ENCODE measurements around the gene ATP2A1. TPM values are rescaled to one million over a fixed set of nuclear protein-coding genes. Genes with fewer than 3 reads are reported as not detected.

The ATP2A1 gene
- total and polyA plus RNA-seq, 8 donors = 0.12 to 21.7 (median 1.1) TPM; not detected in 2

DNA sequence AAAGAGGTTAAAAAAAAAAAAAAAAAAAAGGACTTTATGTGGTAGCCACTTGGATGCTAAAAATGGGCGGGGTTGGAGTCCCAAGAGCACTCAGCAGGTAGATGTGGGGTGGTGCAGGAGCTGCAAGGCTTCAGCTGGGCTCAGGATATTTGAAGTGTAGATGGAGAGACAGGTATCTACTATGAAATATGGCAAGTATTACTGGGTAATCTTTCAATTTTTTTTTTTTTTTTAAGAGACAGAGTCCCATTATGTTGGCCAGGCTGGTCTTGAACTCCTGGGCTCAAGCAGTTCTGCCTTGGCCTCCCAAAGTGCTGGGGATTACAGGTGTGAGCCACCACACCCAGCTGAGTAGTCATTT lies 39.8 kb upstream of the ATP2A1 start:
- WGBS, 5 donors = 95 to 100% (median 100%) methylated on average over 1 of the region's 1 CpG
- Histone ChIP-seq H3K36me3 (peaks cover 56 to 85% (median 85%) of the 10 kb centered on the region in 4 donors), H3K4me1 (no peaks in the 10 kb centered on the region), H3K27ac (no peak overlapping the region), H3K4me3 (no peak overlapping the region), H3K9me3 (no peaks in the 10 kb centered on the region), H3K27me3 (no peaks in the 10 kb centered on the region)
- TF ChIP-seq EP300 (IDR thresholded peaks at IDR 0.05) (no peak), POLR2AphosphoS5 (IDR thresholded peaks at IDR 0.05) (no peak), POLR2A (IDR thresholded peaks at IDR 0.05) (no peak)
- TF ChIP-seq, protein P1, sequence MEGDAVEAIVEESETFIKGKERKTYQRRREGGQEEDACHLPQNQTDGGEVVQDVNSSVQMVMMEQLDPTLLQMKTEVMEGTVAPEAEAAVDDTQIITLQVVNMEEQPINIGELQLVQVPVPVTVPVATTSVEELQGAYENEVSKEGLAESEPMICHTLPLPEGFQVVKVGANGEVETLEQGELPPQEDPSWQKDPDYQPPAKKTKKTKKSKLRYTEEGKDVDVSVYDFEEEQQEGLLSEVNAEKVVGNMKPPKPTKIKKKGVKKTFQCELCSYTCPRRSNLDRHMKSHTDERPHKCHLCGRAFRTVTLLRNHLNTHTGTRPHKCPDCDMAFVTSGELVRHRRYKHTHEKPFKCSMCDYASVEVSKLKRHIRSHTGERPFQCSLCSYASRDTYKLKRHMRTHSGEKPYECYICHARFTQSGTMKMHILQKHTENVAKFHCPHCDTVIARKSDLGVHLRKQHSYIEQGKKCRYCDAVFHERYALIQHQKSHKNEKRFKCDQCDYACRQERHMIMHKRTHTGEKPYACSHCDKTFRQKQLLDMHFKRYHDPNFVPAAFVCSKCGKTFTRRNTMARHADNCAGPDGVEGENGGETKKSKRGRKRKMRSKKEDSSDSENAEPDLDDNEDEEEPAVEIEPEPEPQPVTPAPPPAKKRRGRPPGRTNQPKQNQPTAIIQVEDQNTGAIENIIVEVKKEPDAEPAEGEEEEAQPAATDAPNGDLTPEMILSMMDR (IDR thresholded peaks at IDR 0.05) = no peak
- intact Hi-C loops (cut with DNase I; ENCODE audit: low total_unique reads) = loop anchor here (10.0 kb wide), 1 partner anchor 46 kb away; no protein-coding TSS in a partner anchor
- no peak for DNase-seq

DNA sequence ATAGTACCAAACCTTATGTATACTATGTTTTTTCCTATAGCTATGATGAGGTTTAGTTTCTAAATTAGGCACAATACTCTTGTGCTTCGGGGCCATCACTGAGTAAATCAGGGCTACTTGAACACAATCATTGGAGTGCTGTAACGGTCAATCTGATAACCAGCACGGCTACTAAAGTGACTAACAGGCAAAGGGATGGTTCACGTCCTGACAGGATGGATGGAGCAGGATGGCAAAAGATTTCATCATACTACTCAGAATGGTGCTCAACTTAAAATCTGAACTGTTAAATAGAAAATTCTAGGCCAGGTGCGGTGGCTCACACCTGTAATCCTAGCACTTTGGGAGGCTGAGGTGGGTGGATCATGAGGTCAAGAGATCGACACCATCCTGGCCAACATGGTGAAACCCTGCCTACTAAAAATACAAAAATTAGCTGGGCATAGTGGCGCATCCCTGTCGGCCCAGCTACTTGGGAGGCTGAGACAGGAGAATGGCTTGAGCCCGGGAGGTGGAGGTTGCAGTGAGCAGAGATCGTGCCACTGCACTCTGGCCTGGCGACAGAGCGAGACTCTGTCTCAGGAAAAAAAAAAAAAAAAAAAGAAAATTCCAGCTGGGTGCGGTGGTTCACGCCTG lies 39.2 kb upstream of the ATP2A1 start:
- Histone ChIP-seq H3K27ac (no peak overlapping the region), H3K4me3 (no peak overlapping the region), H3K4me1 (no peaks in the 10 kb centered on the region), H3K9me3 (no peaks in the 10 kb centered on the region), H3K36me3 (peaks cover 56 to 85% (median 85%) of the 10 kb centered on the region in 4 donors), H3K27me3 (no peaks in the 10 kb centered on the region)
- DNase-seq = no peak
- no peak for TF ChIP-seq EP300 (IDR thresholded peaks at IDR 0.05)
- TF ChIP-seq POLR2AphosphoS5 (IDR thresholded peaks at IDR 0.05) = no peak
- no peak for TF ChIP-seq POLR2A (IDR thresholded peaks at IDR 0.05)
- TF ChIP-seq, protein P1 (IDR thresholded peaks at IDR 0.05) = no peak
- intact Hi-C loops (cut with DNase I; ENCODE audit: low total_unique reads) = loop anchor here (10.0 kb wide), 1 partner anchor 46 kb away; no protein-coding TSS in a partner anchor
- WGBS, 5 donors = 86 to 96% (median 94%) methylated on average over 13 to 14 of the region's 14 CpGs

DNA sequence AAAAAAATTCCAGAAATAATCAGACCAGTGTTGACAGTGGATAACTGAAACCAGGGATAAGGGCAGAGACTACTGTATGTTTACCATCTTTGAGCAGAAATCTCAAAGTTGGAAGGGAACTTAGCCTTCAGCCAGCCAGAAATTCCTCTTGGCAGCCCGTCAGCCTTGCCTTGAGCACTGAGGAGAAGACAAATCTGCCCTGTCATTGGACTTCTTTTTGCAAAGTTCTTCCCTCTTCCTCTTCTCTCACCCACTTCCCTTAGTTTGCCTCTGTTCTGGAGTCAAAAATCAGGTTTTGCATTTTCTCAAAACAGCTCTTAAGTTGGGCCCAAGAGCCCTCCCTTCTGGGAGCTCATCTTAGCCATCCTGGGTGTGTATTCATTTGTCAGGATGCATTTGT lies 38.4 kb upstream of the ATP2A1 start:
- Histone ChIP-seq H3K27me3 (no peaks in the 10 kb centered on the region), H3K27ac (no peak overlapping the region), H3K4me1 (peaks cover 2 to 8% (median 5%) of the 10 kb centered on the region in 4 donors), H3K36me3 (peaks cover 53 to 85% (median 85%) of the 10 kb centered on the region in 4 donors), H3K4me3 (no peak overlapping the region), H3K9me3 (no peaks in the 10 kb centered on the region)
- DNase-seq = no peak
- intact Hi-C loops (cut with DNase I; ENCODE audit: low total_unique reads) = loop anchor here (10.0 kb wide), 1 partner anchor 45 kb away; no protein-coding TSS in a partner anchor
- 11 to 48% (median 24%) methylated on average over 1 of the region's 1 CpG for WGBS, 5 donors
- TF ChIP-seq EP300 (IDR thresholded peaks at IDR 0.05) = no peak

DNA sequence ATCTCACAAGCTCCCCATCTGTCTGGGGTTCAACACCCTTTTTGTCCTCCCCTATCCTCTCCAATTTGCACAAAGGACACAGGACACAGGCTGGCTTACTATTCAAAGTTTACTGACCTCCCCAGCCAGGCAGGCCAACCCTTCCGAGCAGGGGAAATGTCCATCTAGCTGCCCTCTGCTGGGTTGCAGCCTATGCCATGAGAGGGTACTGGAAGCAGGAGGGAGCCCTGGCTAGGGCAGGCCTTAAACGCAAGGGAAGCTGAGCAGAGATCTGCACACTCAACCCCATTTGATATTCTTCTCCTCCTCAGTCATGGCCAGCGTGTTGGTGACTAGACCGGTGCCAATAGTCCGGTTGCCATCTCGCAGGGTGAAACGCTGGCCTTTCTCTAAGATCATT lies 35.6 kb upstream of the ATP2A1 start:
- no peaks in the 10 kb centered on the region for H3K27me3 ChIP-seq
- peaks cover 27 to 59% (median 58%) of the 10 kb centered on the region in 4 donors for H3K36me3 ChIP-seq
- H3K9me3 ChIP-seq = no peaks in the 10 kb centered on the region
- H3K4me1 ChIP-seq = peaks cover 19 to 28% (median 26%) of the 10 kb centered on the region in 4 donors
- H3K27ac ChIP-seq = no peak overlapping the region
- no peak for TF ChIP-seq EP300 (IDR thresholded peaks at IDR 0.05)
- TF ChIP-seq POLR2A (IDR thresholded peaks at IDR 0.05) = no peak
- TF ChIP-seq, protein P1 (IDR thresholded peaks at IDR 0.05) = no peak
- TF ChIP-seq POLR2AphosphoS5 (IDR thresholded peaks at IDR 0.05) = no peak
- no peak for DNase-seq
- H3K4me3 ChIP-seq = no peak overlapping the region
- intact Hi-C loops (cut with DNase I; ENCODE audit: low total_unique reads) = no loop called here
- WGBS, 5 donors = 87 to 94% (median 91%) methylated on average over 7 of the region's 7 CpGs

DNA sequence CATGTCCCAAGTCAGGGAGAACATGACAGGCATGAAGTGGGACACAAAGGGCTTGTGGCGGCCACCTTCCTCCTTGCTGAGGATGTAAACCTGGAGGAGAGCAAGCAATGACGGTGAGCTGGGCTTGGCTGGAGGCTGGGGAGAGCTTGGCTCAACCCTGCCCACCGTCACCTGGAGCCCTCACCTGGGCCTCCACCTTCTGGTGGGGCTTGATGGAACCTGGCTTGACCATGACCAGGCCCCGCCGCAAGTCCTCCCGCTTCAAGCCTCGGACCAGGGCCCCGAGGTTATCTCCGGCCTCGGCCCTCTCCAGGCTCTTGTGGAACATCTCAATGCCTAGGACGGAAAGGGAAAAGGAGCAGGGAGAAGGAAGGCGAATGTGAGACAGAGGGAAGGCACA lies 34.5 kb upstream of the ATP2A1 start:
- intact Hi-C loops (cut with DNase I; ENCODE audit: low total_unique reads) = no loop called here

More for the DNA sequence above, 34.5 kb upstream of the ATP2A1 start:
- H3K27me3 ChIP-seq = no peaks in the 10 kb centered on the region
- 84 to 96% (median 92%) methylated on average over 10 to 12 of the region's 12 CpGs for WGBS, 5 donors
- H3K36me3 ChIP-seq = peaks cover 27 to 50% (median 47%) of the 10 kb centered on the region in 4 donors
- peaks cover 19 to 35% (median 32%) of the 10 kb centered on the region in 4 donors for H3K4me1 ChIP-seq
- DNase-seq = no peak
- H3K27ac ChIP-seq = no peak overlapping the region
- H3K4me3 ChIP-seq = no peak overlapping the region
- TF ChIP-seq POLR2A (IDR thresholded peaks at IDR 0.05) = no peak
- TF ChIP-seq, protein P1 (IDR thresholded peaks at IDR 0.05) = no peak
- TF ChIP-seq POLR2AphosphoS5 (IDR thresholded peaks at IDR 0.05) = no peak
- no peak for TF ChIP-seq EP300 (IDR thresholded peaks at IDR 0.05)
- H3K9me3 ChIP-seq = no peaks in the 10 kb centered on the region
